Progenitor cell of endocrine pancreas (in vitro differentiated cells): Measurements from ENCODE around the gene CDC25B. TPM values are rescaled to one million over a fixed set of nuclear protein-coding genes. Genes with fewer than 3 reads are reported as not detected.

Source experiments
- DNase-seq: peaks from one replicate; pipeline ENCODE4 v3.0.0; 2021; ENCODE audit warnings: low spot score; ENCODE audit not compliant: unreplicated experiment
- H3K27ac Mint-ChIP-seq: 2 replicates; pipeline ENCODE4 v1.8.0; 2021; ENCODE audit warnings: mild to moderate bottlenecking, moderate library complexity, mixed read lengths
- H3K27me3 Mint-ChIP-seq: 2 replicates; pipeline ENCODE4 v1.8.0; 2021; ENCODE audit warnings: mixed read lengths
- H3K36me3 Mint-ChIP-seq: 2 replicates; pipeline ENCODE4 v1.8.0; 2022; ENCODE audit warnings: mixed read lengths; ENCODE audit not compliant: insufficient read depth
- H3K4me1 Mint-ChIP-seq: 2 replicates; pipeline ENCODE4 v1.8.0; 2021; ENCODE audit warnings: low read depth, mixed read lengths
- H3K4me3 Mint-ChIP-seq: 2 replicates; pipeline ENCODE4 v1.8.0; 2021; ENCODE audit warnings: low read depth, mild to moderate bottlenecking, moderate library complexity, mixed read lengths
- H3K9me3 Mint-ChIP-seq: 2 replicates; pipeline ENCODE4 v1.8.0; 2021; ENCODE audit warnings: low read depth, mixed read lengths
- total RNA-seq: library from RNA; stranded (reverse); gene quantifications from 2 replicates; pipeline ENCODE4 v1.2.1, GENCODE V29; 2021
- TF ChIP-seq, protein P1 (sequence below): fragments of 200-600 bp; sonication (generic); IDR thresholded peaks from one replicate; pipeline ENCODE4 v1.5.0; 2021; ENCODE audit warnings: antibody characterized with exemption, mild to moderate bottlenecking; ENCODE audit not compliant: unreplicated experiment

CDC25B gene
- total RNA-seq, 1 donor from 2014 or later: 36.7 TPM

DNA sequence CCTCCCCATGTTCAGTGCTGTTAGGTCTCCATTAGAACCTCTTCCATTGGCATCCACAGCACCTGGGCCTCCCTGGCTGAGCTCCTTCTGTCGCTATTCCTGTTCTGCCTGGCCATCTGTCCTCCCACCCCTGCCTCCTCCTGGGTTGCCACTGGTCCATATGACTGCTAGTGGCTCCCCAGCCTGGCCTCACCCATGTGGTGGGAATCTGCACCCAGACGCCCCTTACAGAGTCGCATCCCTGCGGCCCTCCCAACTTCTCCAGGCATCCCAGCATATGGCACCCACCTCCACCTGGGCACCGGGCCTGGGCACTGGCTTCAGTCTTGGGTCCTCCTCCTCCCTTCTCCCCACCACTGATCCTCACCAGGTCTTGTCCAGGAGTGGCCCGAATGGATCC is 7.7 kb downstream of the CDC25B start:
- TF ChIP-seq, protein P1, sequence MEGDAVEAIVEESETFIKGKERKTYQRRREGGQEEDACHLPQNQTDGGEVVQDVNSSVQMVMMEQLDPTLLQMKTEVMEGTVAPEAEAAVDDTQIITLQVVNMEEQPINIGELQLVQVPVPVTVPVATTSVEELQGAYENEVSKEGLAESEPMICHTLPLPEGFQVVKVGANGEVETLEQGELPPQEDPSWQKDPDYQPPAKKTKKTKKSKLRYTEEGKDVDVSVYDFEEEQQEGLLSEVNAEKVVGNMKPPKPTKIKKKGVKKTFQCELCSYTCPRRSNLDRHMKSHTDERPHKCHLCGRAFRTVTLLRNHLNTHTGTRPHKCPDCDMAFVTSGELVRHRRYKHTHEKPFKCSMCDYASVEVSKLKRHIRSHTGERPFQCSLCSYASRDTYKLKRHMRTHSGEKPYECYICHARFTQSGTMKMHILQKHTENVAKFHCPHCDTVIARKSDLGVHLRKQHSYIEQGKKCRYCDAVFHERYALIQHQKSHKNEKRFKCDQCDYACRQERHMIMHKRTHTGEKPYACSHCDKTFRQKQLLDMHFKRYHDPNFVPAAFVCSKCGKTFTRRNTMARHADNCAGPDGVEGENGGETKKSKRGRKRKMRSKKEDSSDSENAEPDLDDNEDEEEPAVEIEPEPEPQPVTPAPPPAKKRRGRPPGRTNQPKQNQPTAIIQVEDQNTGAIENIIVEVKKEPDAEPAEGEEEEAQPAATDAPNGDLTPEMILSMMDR: no peak
- Mint-ChIP-seq H3K9me3 (no peaks in the 10 kb centered on the region), H3K27ac (no peak overlapping the region), H3K4me1 (peaks cover 27% of the 10 kb centered on the region), H3K4me3 (no peak overlapping the region), H3K27me3 (no peaks in the 10 kb centered on the region), H3K36me3 (peaks cover 21% of the 10 kb centered on the region)
- no peak for DNase-seq

DNA sequence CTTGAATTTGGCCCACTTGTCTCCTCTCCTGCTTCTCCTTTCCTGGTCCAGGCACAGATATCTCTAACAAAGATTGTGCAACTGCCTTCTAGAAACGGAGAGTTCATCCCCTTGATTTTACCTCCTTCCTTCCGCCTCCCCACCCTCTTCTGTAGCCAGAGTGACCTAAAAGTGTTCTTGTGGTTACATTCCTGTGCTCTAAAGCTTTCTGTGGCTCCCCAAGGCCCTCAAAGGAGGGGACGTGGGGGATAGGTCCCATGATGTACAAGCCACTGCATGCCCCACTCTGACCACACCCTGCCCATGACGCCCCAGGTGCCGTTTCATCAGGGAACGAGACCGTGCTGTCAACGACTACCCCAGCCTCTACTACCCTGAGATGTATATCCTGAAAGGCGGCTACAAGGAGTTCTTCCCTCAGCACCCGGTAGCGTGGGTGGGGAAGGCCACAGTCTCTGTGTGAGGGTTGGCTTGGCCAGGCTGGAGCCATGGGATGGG is 8.2 kb downstream of the CDC25B start:
- Mint-ChIP-seq H3K4me3 (no peak overlapping the region), H3K27me3 (no peaks in the 10 kb centered on the region), H3K36me3 (peaks cover 21% of the 10 kb centered on the region), H3K27ac (no peak overlapping the region), H3K9me3 (no peaks in the 10 kb centered on the region), H3K4me1 (peaks cover 25% of the 10 kb centered on the region)
- DNase-seq: no peak
- TF ChIP-seq, protein P1: no peak

DNA sequence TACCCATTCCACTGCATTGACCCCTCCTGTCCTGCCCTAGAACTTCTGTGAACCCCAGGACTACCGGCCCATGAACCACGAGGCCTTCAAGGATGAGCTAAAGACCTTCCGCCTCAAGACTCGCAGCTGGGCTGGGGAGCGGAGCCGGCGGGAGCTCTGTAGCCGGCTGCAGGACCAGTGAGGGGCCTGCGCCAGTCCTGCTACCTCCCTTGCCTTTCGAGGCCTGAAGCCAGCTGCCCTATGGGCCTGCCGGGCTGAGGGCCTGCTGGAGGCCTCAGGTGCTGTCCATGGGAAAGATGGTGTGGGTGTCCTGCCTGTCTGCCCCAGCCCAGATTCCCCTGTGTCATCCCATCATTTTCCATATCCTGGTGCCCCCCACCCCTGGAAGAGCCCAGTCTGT is 8.7 kb downstream of the CDC25B start:
- H3K36me3 Mint-ChIP-seq: peaks cover 21% of the 10 kb centered on the region
- peaks cover 20% of the 10 kb centered on the region for H3K4me1 Mint-ChIP-seq
- no peak overlapping the region for H3K4me3 Mint-ChIP-seq
- no peak overlapping the region for H3K27ac Mint-ChIP-seq
- no peaks in the 10 kb centered on the region for H3K27me3 Mint-ChIP-seq
- H3K9me3 Mint-ChIP-seq: no peaks in the 10 kb centered on the region
- DNase-seq: no peak
- TF ChIP-seq, protein P1: no peak

DNA sequence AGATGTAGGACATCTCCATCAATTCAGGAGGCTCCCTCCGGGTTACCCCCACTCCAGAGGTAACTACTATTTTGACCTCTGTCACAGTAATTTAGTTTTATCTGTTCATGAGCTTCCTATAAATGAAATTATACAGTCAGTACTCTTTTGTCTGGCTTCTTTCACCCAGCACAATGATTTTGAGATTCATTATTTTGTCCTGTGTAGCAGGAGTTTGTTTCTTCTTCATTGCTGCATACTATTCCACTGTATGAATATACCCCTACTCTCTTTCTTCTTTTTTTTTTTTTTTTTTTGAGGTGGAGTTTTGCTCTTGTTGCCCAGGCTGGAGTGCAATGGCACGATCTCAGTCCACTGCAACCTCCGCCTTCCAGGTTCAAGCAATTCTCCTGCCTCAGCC is 12.4 kb downstream of the CDC25B start:
- no peak overlapping the region for H3K4me3 Mint-ChIP-seq
- TF ChIP-seq, protein P1: no peak

DNA sequence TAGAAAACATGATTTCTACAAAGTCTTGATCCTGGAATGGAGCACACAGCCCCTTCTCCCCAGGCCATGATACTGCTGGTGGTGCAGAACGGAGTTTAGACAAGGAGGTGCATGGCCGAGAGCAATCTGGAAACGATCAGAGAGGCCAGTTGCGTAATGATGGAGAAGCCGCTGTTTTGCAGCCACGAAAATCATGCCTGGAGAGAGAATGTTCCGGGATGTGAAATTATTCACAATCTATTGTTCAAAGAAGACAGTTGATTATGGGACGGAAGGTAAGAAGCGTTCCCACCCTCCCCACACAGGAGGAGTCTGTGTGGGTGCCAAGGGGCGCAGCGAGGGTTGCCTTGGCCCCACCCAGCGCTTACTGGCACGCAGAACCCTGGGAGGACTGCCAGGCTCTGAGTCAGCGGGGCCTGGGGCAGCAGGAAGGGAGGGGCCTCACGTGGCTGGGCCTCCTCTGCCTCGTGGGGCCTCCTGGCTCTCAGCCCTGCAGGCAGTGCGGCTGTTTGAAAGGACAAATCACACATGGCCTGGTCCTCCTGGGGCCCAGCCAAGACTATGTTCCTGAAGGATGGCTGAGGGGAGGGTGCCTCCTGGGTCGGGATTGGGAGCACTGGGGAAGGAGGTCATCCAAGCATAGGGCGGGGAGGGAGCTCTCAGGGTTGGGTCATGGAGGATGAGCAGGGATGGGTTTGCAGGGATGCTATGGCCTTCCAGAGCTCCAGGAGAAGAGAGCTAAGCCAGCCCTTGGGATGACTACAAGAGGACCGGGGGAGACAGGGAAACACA is 15.6 kb downstream of the CDC25B start:
- Mint-ChIP-seq H3K27me3 (peaks cover 10% of the 10 kb centered on the region), H3K27ac (no peak overlapping the region), H3K4me3 (no peak overlapping the region), H3K9me3 (no peaks in the 10 kb centered on the region), H3K4me1 (peaks cover 7% of the 10 kb centered on the region), H3K36me3 (no peaks in the 10 kb centered on the region)
- TF ChIP-seq, protein P1: no peak
- no peak for DNase-seq

More for the DNA sequence above, 12.4 kb downstream of the CDC25B start:
- peaks cover 11% of the 10 kb centered on the region for H3K4me1 Mint-ChIP-seq
- peaks cover 14% of the 10 kb centered on the region for H3K36me3 Mint-ChIP-seq
- peaks cover 2% of the 10 kb centered on the region for H3K27me3 Mint-ChIP-seq
- H3K27ac Mint-ChIP-seq: no peak overlapping the region
- no peaks in the 10 kb centered on the region for H3K9me3 Mint-ChIP-seq
- no peak for DNase-seq
